Fibroblast of lung (primary cell): ENCODE results near the gene OOSP4B. TPM values are rescaled to one million over a fixed set of nuclear protein-coding genes. Genes with fewer than 3 reads are reported as not detected.
"Not testable (repeated sequence)": the region's sequence is repeated elsewhere in the genome, so short reads cannot be mapped to it uniquely, and the experiment has no call there.

ENCODE experiments used
- DNase-seq, 2 donors: peaks; one replicate each; pipeline versions ENCODE4 v3.0.0 to v3.0.0-alpha.2; 2010; ENCODE audit warnings: low read depth in 2 of 2
- H2AFZ ChIP-seq: 2 replicates; pipeline ENCODE4 v1.5.1; 2012; ENCODE audit warnings: low read length, control low read depth, inconsistent platforms
- H3K27ac ChIP-seq: 2 replicates; pipeline ENCODE4 v1.5.1; 2011; ENCODE audit warnings: low read length, control low read depth; ENCODE audit not compliant: insufficient read depth
- H3K27me3 ChIP-seq: 2 replicates; pipeline ENCODE4 v1.5.1; 2011; ENCODE audit warnings: mild to moderate bottlenecking, low read length; ENCODE audit not compliant: control insufficient read depth, insufficient read depth
- H3K36me3 ChIP-seq: 2 replicates; pipeline ENCODE4 v1.5.1; 2011; ENCODE audit warnings: low read length; ENCODE audit not compliant: control insufficient read depth, insufficient read depth
- H3K4me1 ChIP-seq: 2 replicates; pipeline ENCODE4 v1.5.1; 2011; ENCODE audit warnings: low read length; ENCODE audit not compliant: control insufficient read depth, insufficient read depth; ENCODE audit errors: extremely low read depth
- H3K4me2 ChIP-seq: 2 replicates; pipeline ENCODE4 v1.5.1; 2011; ENCODE audit warnings: low read length, control low read depth; ENCODE audit not compliant: insufficient read depth; ENCODE audit errors: extremely low read depth
- H3K4me3 ChIP-seq, 4 experiments: fragments of 200-600 bp in 1 of 4; sonication (generic) in 1 of 4; replicated peaks in 1 of 4; 2 replicates each; pipeline ENCODE4 v1.5.1; 2011 to 2016; ENCODE audit warnings: low read length in 4 of 4, low read depth in 3 of 4, mild to moderate bottlenecking in 3 of 4, control low read depth in 2 of 4, inconsistent platforms in 1 of 4, mixed read lengths in 1 of 4; ENCODE audit not compliant: insufficient read depth in 1 of 4; ENCODE audit errors: control extremely low read depth in 1 of 4
- H3K79me2 ChIP-seq: 2 replicates; pipeline ENCODE4 v1.5.1; 2012; ENCODE audit warnings: mild to moderate bottlenecking, low read length, inconsistent platforms; ENCODE audit not compliant: control insufficient read depth, insufficient read depth
- H3K9ac ChIP-seq: 2 replicates; pipeline ENCODE4 v1.5.1; 2011; ENCODE audit warnings: mild to moderate bottlenecking, low read length, control low read depth; ENCODE audit not compliant: insufficient read depth
- H3K9me3 ChIP-seq: 2 replicates; pipeline ENCODE4 v1.5.1; 2012; ENCODE audit warnings: low read depth, low read length; ENCODE audit not compliant: control insufficient read depth, insufficient read depth
- H4K20me1 ChIP-seq: 2 replicates; pipeline ENCODE4 v1.5.1; 2011; ENCODE audit warnings: low read length; ENCODE audit not compliant: control insufficient read depth, insufficient read depth; ENCODE audit errors: extremely low read depth
- CTCF ChIP-seq, 2 donors: IDR thresholded peaks in 1 of 2; conservative IDR thresholded peaks in 1 of 2; 1 replicate in 1 of 2; 2 replicates in 1 of 2; pipeline ENCODE4 v1.5.1; 2011 to 2012; ENCODE audit warnings: low read length in 2 of 2, control low read depth in 1 of 2, inconsistent platforms in 1 of 2, low read depth in 1 of 2, mild to moderate bottlenecking in 1 of 2
- EZH2 ChIP-seq: IDR thresholded peaks from 2 replicates; pipeline ENCODE4 v1.5.1; 2012; ENCODE audit warnings: low read length, control low read depth, mild to moderate bottlenecking; ENCODE audit errors: missing control alignments
- polyA plus RNA-seq, 2 donors: library from polyadenylated mRNA; depleted of rRNA in 1 of 2; stranded (reverse) in 1 of 2; unstranded in 1 of 2; fragments of >200 nt; gene quantifications; 2 replicates each; pipeline ENCODE4 v1.2.1, GENCODE V29; 2011 to 2012; ENCODE audit warnings: missing spikeins in 1 of 2
- total RNA-seq: library from RNA; depleted of rRNA; stranded (reverse); fragments of >200 nt; gene quantifications from 2 replicates; pipeline ENCODE4 v1.2.1, GENCODE V29; 2014

The OOSP4B gene
- total and polyA plus RNA-seq, 2 donors (not counting 1 experiment from before 2014, with no cell fraction given): not detected

- Histone ChIP-seq H2AFZ (no peak overlapping the region), H3K9ac (no peak overlapping the region), H3K27ac (no peak overlapping the region), H3K4me1 (no peaks in the 10 kb centered on the region), H3K4me2 (no peak overlapping the region), H3K9me3 (no peaks in the 10 kb centered on the region), H4K20me1 (no peaks in the 10 kb centered on the region), H3K27me3 (no peaks in the 10 kb centered on the region), H3K4me3 (no peak overlapping the region), H3K36me3 (no peaks in the 10 kb centered on the region), H3K79me2 (no peaks in the 10 kb centered on the region)
- DNase-seq: no peak
- TF ChIP-seq EZH2: no peak
- no peak for TF ChIP-seq CTCF (conservative IDR thresholded peaks at IDR 0.05 in 1 of 2, IDR thresholded peaks at IDR 0.05 in 1 of 2; ENCODE audit: low read depth in 1 of 2, low read length in 2 of 2)
Observed at GRCh38 chr11:60029015-60029632, 12.1 kb downstream of the OOSP4B start.

DNA sequence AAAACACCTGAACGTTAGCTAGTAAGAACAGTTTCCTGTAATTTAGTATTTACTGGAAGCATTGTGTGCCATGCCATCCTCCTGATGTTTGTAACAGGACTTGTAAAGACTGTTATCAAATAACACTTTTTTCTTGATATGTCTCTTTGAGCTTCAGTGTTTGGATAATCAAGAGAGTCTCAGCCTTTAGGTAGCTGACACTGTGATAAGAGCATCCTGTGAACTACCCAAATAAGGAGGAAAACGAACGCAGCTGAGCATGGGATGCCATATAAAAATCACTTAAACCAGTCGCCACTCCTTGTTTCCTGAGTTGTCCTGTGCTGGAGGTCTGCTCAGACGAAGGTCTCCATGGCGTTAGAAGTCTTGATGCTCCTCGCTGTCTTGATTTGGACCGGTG, 23.1 kb downstream of the OOSP4B start, which contains the start of gene OOSP2:
Gene OOSP2, plus strand, starts transcription at position 301 of the 400 bp plus-strand sequence. Its CDS starts 51 bp downstream, at position 352.
- Histone ChIP-seq H3K79me2 (no peaks in the 10 kb centered on the region), H3K36me3 (no peaks in the 10 kb centered on the region), H3K4me3 (no peak within 1 kb of the TSS), H3K9ac (no peak within 1 kb of the TSS), H3K4me2 (no peak within 1 kb of the TSS), H3K27me3 (no peaks in the 10 kb centered on the region), H4K20me1 (no peaks in the 10 kb centered on the region), H3K4me1 (no peaks in the 10 kb centered on the region), H2AFZ (no peak within 1 kb of the TSS), H3K27ac (no peak within 1 kb of the TSS), H3K9me3 (no peaks in the 10 kb centered on the region)
- no peak for DNase-seq
- no peak for TF ChIP-seq EZH2
- TF ChIP-seq CTCF (conservative IDR thresholded peaks at IDR 0.05 in 1 of 2, IDR thresholded peaks at IDR 0.05 in 1 of 2; ENCODE audit: low read depth in 1 of 2, low read length in 2 of 2): no peak

DNA sequence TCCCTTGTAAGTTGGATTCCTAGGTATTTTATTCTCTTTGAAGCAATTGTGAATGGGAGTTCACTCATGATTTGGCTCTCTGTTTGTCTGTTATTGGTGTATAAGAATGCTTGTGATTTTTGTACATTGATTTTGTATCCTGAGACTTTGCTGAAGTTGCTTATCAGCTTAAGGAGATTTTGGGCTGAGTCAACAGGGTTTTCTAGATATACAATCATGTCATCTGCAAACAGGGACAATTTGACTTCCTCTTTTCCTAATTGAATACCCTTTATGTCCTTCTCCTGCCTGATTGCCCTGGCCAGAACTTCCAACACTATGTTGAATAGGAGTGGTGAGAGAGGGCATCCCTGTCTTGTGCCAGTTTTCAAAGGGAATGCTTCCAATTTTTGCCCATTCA, 33.4 kb downstream of the OOSP4B start:
- H3K27ac ChIP-seq, H3K4me3 ChIP-seq, H3K79me2 ChIP-seq, H4K20me1 ChIP-seq, H3K4me1 ChIP-seq, H3K36me3 ChIP-seq, H2AFZ ChIP-seq, H3K9ac ChIP-seq, H3K4me2 ChIP-seq, H3K27me3 ChIP-seq, H3K9me3 ChIP-seq, DNase-seq: not testable (repeated sequence)

DNA sequence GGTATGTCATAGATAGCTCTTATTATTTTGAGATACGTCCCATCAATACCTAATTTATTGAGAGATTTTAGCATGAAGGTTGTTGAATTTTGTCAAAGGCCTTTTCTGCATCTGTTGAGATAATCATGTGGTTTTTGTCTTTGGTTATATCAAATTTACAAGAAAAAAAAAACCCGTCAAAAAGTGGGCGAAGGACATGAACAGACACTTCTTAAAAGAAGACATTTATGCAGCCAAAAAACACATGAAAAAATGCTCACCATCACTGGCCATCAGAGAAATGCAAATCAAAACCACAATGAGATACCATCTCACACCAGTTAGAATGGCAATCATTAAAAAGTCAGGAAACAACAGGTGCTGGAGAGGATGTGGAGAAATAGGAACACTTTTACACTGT, 33.9 kb downstream of the OOSP4B start:
- not testable (repeated sequence) for H3K36me3 ChIP-seq, H3K27ac ChIP-seq, H2AFZ ChIP-seq, H4K20me1 ChIP-seq, H3K4me2 ChIP-seq, H3K4me1 ChIP-seq, H3K4me3 ChIP-seq, H3K27me3 ChIP-seq, DNase-seq, H3K9ac ChIP-seq, H3K79me2 ChIP-seq, H3K9me3 ChIP-seq
